GM21737 (cell line): Measurements from ENCODE around the gene TMEM139.
"Not testable (repeated sequence)": the region's sequence is repeated elsewhere in the genome, so short reads cannot be mapped to it uniquely, and the experiment has no call there.

Experiments used
- ATAC-seq: cut with Tn5 transposase; IDR thresholded peaks from one replicate; pipeline ENCODE4 v1.9.1; 2021; ENCODE audit warnings: mild to moderate bottlenecking, moderate library complexity; ENCODE audit not compliant: unreplicated experiment

Gene TMEM139

GRCh38 chr7:143287935-143288826, 3.4 kb downstream of the TMEM139 start, which contains the start of gene CASP2:
TSS of gene CASP2 (plus strand) at chr7:143288351. CDS start at chr7:143288456, 105 bp downstream.
- peak; percentile 91 for ATAC-seq

GRCh38 chr7:143288836-143289235, 4.1 kb downstream of the TMEM139 start:
- no peak for ATAC-seq

GRCh38 chr7:143289421-143289820, 4.7 kb downstream of the TMEM139 start:
- no peak for ATAC-seq

DNA sequence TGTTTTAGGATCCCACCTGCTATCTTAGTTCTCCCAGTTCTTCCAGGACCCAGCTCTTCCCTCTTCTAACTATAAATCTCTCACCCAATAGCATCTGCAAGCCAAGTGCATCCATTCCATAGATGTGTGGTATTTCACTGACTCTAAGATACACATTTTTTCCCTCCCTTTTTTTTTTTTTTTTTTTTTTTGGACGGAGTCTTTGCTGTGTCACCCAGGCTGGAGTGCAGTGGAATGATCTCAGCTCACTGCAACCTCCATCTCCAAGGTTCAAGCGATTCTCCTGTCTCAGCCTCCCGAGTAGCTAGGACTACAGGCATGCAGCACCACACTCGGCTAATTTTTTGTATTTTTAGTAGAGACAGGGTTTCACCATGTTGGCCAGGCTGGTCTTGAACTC, 5.1 kb downstream of the TMEM139 start:
- not testable (repeated sequence) for ATAC-seq

DNA sequence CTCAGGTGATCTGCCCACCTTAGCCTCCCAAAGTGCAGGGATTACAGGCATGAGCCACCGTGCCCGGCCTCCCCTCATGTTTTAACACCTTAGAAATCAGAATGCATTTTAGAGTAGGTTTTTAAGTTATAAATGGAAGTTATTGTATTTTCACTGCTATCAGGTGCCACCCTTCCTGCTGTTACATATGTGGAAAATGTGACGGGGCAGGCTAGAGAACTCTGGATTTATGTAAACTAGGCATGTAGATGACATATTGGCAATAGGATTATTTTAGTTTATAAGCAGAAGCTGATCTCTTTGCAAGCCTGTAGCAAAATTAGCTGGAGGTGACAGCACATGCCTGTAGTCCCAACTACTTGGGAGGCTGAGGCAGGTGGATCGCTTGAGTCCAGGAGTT, 5.5 kb downstream of the TMEM139 start:
- no peak for ATAC-seq

DNA sequence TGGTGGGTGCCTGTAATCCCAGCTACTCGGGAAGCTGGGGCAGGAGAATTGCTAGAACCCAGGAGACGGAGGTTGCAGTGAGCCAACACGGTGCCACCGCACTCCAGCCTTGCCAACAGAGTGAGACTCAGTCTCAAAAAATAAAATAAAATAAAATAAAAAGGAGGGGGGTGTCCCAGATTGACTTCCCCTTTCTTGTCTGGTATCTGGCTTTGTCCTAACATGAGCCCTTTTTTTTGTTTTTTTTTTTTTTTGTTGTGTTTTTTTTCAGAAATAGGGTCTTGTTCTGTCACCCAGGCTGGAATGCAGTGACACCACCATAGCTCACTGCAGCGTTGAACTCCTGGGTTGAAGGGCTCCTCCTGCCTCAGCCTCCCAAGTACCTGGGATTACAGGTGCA, 8.1 kb downstream of the TMEM139 start:
- ATAC-seq = no peak

GRCh38 chr7:143295870-143296269, 11.1 kb downstream of the TMEM139 start:
- no peak for ATAC-seq

DNA sequence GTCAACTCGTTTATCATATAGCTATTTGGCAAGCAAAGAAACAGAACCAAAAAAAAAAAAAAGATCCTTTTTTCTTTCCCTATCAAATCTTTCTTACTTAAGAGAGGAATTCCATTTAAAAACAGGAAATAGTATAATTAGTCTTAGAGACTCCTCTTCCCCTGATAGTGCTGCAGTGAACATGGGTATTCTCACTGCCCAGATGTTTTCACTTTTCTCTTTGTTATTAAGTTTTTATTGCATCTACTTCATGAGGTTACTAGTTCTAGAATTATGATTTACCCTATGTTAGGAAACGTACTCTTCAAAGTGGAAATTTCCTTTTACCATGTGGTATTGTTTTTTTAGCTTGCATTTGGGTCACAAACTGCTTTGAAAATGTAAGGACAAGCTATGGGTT, 11.9 kb downstream of the TMEM139 start:
- no peak for ATAC-seq

DNA sequence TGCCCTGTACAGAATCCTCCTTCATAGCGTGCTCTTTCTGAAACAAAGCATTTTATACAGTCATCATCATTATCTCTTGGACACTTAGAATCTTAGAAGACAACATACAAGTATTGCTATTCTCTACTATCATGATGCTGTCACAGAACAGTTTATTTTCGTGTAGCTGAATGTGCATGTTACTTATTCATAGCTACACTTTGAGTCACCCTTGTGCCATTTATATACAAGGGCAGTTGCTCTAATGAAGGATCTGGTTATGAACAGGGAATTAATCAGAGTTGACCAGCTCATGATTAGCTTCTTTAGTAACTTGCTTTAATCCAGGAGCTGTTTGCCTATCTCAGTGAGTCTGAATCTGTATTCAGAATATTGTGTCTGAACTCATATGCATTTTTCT, 14.6 kb downstream of the TMEM139 start:
- ATAC-seq = no peak

GRCh38 chr7:143299840-143300239, 15.1 kb downstream of the TMEM139 start:
- ATAC-seq = no peak

- ATAC-seq = no peak
Observed at GRCh38 chr7:143300959-143301935, 16.5 kb downstream of the TMEM139 start.

DNA sequence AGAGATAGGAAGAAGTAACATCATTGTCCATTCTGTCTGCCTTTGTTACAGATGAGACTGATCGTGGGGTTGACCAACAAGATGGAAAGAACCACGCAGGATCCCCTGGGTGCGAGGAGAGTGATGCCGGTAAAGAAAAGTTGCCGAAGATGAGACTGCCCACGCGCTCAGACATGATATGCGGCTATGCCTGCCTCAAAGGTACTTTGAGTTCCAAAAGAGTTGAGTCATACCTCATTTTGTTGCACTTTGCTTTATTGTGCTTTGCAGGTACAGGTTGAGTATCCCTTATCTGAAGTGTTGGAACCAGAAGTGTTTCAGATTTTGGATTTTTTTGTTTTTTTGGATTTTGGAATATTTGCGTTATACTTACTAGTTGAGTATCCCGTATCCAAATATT, 19.0 kb downstream of the TMEM139 start:
- no peak for ATAC-seq

- no peak for ATAC-seq
Observed at GRCh38 chr7:143304938-143305337, 20.2 kb downstream of the TMEM139 start.

GRCh38 chr7:143305423-143306070, 20.8 kb downstream of the TMEM139 start:
- no peak for ATAC-seq

- no peak for ATAC-seq
Observed at GRCh38 chr7:143308632-143309031, 23.9 kb downstream of the TMEM139 start.

GRCh38 chr7:143314127-143314526, 29.4 kb downstream of the TMEM139 start:
- ATAC-seq = no peak

GRCh38 chr7:143315776-143316175, 31.0 kb downstream of the TMEM139 start, which contains the start of gene CLCN1:
TSS of gene CLCN1 (plus strand) at chr7:143316111. CDS start at chr7:143316213, 102 bp downstream.
- ATAC-seq = no peak

DNA sequence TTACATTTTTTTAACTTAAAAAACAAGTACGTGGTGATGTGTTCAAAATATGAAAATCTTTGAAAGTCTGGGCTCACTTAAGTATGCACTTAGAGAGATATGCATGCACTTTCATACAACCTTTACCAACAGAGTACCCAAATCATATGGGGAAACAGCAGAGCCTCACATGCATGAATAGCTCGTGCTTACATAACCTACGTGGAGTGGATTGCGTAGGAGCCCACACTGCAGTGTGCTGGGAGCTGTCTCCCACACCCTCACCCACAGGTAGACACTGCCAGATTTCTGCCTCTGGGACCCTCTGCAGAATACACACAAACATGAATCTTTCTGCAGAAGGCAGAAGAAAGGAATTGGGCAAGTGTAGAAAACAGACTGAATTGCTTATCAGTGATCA, 31.7 kb downstream of the TMEM139 start:
- no peak for ATAC-seq

- ATAC-seq = no peak
Observed at GRCh38 chr7:143318661-143319060, 33.9 kb downstream of the TMEM139 start.

- no peak for ATAC-seq
Observed at GRCh38 chr7:143320620-143321019, 35.9 kb downstream of the TMEM139 start.

DNA sequence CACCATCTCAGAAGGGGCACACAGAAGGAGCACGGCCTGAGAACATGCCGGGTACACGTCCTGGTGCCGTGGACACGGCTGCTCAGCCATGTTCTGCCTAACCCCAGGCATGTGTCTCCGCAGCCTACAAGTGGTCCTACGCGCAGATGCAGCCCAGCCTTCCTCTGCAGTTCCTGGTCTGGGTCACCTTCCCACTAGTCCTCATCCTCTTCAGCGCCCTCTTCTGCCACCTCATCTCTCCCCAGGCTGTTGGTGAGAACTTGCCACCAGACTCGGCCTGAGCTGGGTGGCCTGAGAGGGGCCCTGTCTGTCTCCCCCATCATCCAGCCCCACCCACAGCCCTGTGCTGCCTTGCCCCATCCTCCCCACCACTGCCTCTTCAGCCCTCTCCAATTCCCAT, 36.5 kb downstream of the TMEM139 start:
- no peak for ATAC-seq
